Measurements from ENCODE around the gene PTPN21.

DNA sequence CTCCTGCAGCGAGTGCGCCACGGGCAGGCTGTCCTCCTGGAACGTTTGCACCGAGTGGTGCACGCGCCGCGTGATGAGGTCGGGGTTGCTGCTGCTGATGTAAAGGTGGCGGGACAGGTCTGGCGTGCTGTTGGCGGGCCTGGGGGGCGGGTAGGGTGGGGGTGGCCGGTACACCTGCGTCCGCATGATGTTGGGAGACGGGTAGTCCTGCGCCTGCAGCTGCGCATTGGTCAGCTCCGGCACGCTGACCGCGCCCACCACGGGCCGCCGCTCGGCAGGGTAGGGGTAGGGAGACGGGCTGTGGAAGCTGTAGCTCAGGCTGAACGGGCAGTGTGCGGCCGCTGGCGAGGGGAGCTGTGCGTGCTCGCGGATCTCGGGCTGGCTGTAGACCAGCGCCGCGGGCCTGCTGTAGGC is 75.2 kb downstream of the PTPN21 start:
- no peak for TF ChIP-seq NR2F6 (IDR thresholded peaks at IDR 0.05)
- no peak for TF ChIP-seq NR2F6 (CRISPR knock-in tag; IDR thresholded peaks at IDR 0.05)
- no peak for TF ChIP-seq HNRNPL (IDR thresholded peaks at IDR 0.05; ENCODE audit: low read depth, low read length)
- TF ChIP-seq, protein P1, sequence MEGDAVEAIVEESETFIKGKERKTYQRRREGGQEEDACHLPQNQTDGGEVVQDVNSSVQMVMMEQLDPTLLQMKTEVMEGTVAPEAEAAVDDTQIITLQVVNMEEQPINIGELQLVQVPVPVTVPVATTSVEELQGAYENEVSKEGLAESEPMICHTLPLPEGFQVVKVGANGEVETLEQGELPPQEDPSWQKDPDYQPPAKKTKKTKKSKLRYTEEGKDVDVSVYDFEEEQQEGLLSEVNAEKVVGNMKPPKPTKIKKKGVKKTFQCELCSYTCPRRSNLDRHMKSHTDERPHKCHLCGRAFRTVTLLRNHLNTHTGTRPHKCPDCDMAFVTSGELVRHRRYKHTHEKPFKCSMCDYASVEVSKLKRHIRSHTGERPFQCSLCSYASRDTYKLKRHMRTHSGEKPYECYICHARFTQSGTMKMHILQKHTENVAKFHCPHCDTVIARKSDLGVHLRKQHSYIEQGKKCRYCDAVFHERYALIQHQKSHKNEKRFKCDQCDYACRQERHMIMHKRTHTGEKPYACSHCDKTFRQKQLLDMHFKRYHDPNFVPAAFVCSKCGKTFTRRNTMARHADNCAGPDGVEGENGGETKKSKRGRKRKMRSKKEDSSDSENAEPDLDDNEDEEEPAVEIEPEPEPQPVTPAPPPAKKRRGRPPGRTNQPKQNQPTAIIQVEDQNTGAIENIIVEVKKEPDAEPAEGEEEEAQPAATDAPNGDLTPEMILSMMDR (CRISPR knock-in tag; IDR thresholded peaks at IDR 0.05) = no peak
- TF ChIP-seq, protein P2, sequence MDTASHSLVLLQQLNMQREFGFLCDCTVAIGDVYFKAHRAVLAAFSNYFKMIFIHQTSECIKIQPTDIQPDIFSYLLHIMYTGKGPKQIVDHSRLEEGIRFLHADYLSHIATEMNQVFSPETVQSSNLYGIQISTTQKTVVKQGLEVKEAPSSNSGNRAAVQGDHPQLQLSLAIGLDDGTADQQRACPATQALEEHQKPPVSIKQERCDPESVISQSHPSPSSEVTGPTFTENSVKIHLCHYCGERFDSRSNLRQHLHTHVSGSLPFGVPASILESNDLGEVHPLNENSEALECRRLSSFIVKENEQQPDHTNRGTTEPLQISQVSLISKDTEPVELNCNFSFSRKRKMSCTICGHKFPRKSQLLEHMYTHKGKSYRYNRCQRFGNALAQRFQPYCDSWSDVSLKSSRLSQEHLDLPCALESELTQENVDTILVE (CRISPR knock-in tag; IDR thresholded peaks at IDR 0.05) = no peak
- TF ChIP-seq KDM1A (CRISPR knock-in tag; IDR thresholded peaks at IDR 0.05) = no peak
- no peak for TF ChIP-seq FOXA1 (IDR thresholded peaks at IDR 0.05)
- no peak for TF ChIP-seq FOXA1 (CRISPR knock-in tag; IDR thresholded peaks at IDR 0.05)
- TF ChIP-seq POLR2AphosphoS5 (IDR thresholded peaks at IDR 0.05; ENCODE audit: low read depth, low read length) = no peak
- no peak for TF ChIP-seq JUN (CRISPR knock-in tag; IDR thresholded peaks at IDR 0.05)
- TF ChIP-seq ZNF251 (CRISPR knock-in tag; IDR thresholded peaks at IDR 0.05) = no peak
